Activated CD8-positive, alpha-beta T cell treated with anti-CD3 and anti-CD28 coated beads for 36 hours (primary cell): ENCODE results near the gene CBFA2T3. TPM values are rescaled to one million over a fixed set of nuclear protein-coding genes. Genes with fewer than 3 reads are reported as not detected.
"Not testable (repeated sequence)": the region's sequence is repeated elsewhere in the genome, so short reads cannot be mapped to it uniquely, and the experiment has no call there.

Source experiments
- ATAC-seq: fragments of 200-7000 bp; cut with Tn5 transposase; one replicate; pipeline ENCODE4 v1.10.0; 2021; ENCODE audit warnings: mild to moderate bottlenecking, moderate library complexity
- CTCF ChIA-PET: fragments of 350-600 bp; sonication (Branson Sonifier 250); formaldehyde crosslinking; loops from one replicate; lab custom pipeline; 2021; ENCODE audit warnings: antibody characterized with exemption; lab: Charles Lee
- POLR2A ChIA-PET: fragments of 350-600 bp; sonication (Branson Sonifier 250); formaldehyde crosslinking; loops from one replicate; lab custom pipeline; 2021; ENCODE audit warnings: antibody characterized with exemption; lab: Charles Lee
- DNase-seq: peaks from one replicate; pipeline ENCODE4 v3.0.0-alpha.2; 2020
- H3K27ac Mint-ChIP-seq: one replicate; pipeline ENCODE4 v1.8.0; 2021; ENCODE audit warnings: mild to moderate bottlenecking, mixed read lengths
- H3K27me3 Mint-ChIP-seq: one replicate; pipeline ENCODE4 v1.8.0; 2021; ENCODE audit warnings: mixed read lengths
- H3K36me3 Mint-ChIP-seq: one replicate; pipeline ENCODE4 v1.8.0; 2021; ENCODE audit warnings: low read depth, mixed read lengths
- H3K4me1 Mint-ChIP-seq: one replicate; pipeline ENCODE4 v1.8.0; 2021; ENCODE audit warnings: low read depth, mixed read lengths
- H3K4me3 Mint-ChIP-seq: one replicate; pipeline ENCODE4 v1.8.0; 2021; ENCODE audit warnings: mild to moderate bottlenecking, moderate library complexity, mixed read lengths
- H3K9me3 Mint-ChIP-seq: one replicate; pipeline ENCODE4 v1.8.0; 2021; ENCODE audit warnings: mixed read lengths
- CTCF ChIP-seq: fragments of 200-600 bp; IDR thresholded peaks from one replicate; pipeline ENCODE4 v1.8.0; 2022; ENCODE audit warnings: antibody characterized with exemption, mild to moderate bottlenecking
- intact Hi-C: fragments of 100-400 bp; cut with micrococcal nuclease; formaldehyde crosslinking; loops from one replicate; pipeline ENCODE4 v1.10.0; 2022
- total RNA-seq, 2 experiments: library from RNA; stranded (reverse); gene quantifications; one replicate each; pipeline ENCODE4 v1.2.3, GENCODE V29; 2021

Gene CBFA2T3
- total RNA-seq, 2 experiments from 2014 or later: 0.14 to 0.34 TPM

GRCh38 chr16:89003831-89004208, 26.8 kb upstream of the CBFA2T3 start:
- Mint-ChIP-seq H3K4me1 (peaks cover 9% of the 10 kb centered on the region), H3K36me3 (no peaks in the 10 kb centered on the region), H3K27ac (no peak overlapping the region), H3K27me3 (peaks cover 37% of the 10 kb centered on the region), H3K4me3 (no peak overlapping the region), H3K9me3 (peaks cover 5% of the 10 kb centered on the region)
- no peak for TF ChIP-seq CTCF
- intact Hi-C loops: no loop called here
- ATAC-seq (no peak), DNase-seq (no peak)
- POLR2A ChIA-PET: no interaction called here
- CTCF ChIA-PET: no interaction called here

GRCh38 chr16:89002851-89003830, 26.1 kb upstream of the CBFA2T3 start:
- H3K36me3 Mint-ChIP-seq: no peaks in the 10 kb centered on the region
- no peak overlapping the region for H3K27ac Mint-ChIP-seq
- ChIA-PET CTCF (interaction anchor here (0.7 kb wide), 1 partner anchor 170 kb away, joined by 4 read pairs; no protein-coding TSS in a partner anchor), POLR2A (interaction anchor here (0.6 kb wide), 1 partner anchor 93 kb away, joined by 4 read pairs; no protein-coding TSS in a partner anchor)
- H3K27me3 Mint-ChIP-seq: peaks cover 34% of the 10 kb centered on the region
- intact Hi-C loops: no loop called here
- no peak overlapping the region for H3K4me3 Mint-ChIP-seq
- ATAC-seq (no peak), DNase-seq (no peak)
- peaks cover 5% of the 10 kb centered on the region for H3K9me3 Mint-ChIP-seq
- H3K4me1 Mint-ChIP-seq: peaks cover 9% of the 10 kb centered on the region
- no peak for TF ChIP-seq CTCF

GRCh38 chr16:89002081-89002480, 25.1 kb upstream of the CBFA2T3 start:
- CTCF ChIA-PET: interaction anchor here (0.7 kb wide), 1 partner anchor 171 kb away, joined by 4 read pairs; no protein-coding TSS in a partner anchor
- H3K4me1 Mint-ChIP-seq, POLR2A ChIA-PET, DNase-seq, intact Hi-C loops, H3K36me3 Mint-ChIP-seq, ATAC-seq, H3K27ac Mint-ChIP-seq, H3K4me3 Mint-ChIP-seq: not testable (repeated sequence)
- Mint-ChIP-seq H3K9me3 (peaks cover 12% of the 10 kb centered on the region), H3K27me3 (peaks cover 30% of the 10 kb centered on the region)

- no peak for ATAC-seq
- H3K4me1 Mint-ChIP-seq: peaks cover 9% of the 10 kb centered on the region
- intact Hi-C loops: no loop called here
- no peak overlapping the region for H3K4me3 Mint-ChIP-seq
- CTCF ChIA-PET: no interaction called here
- no peak for TF ChIP-seq CTCF
- H3K27ac Mint-ChIP-seq: no peak overlapping the region
- POLR2A ChIA-PET: no interaction called here
- peaks cover 12% of the 10 kb centered on the region for H3K9me3 Mint-ChIP-seq
- H3K36me3 Mint-ChIP-seq: no peaks in the 10 kb centered on the region
- peaks cover 30% of the 10 kb centered on the region for H3K27me3 Mint-ChIP-seq
- DNase-seq: no peak
These were observed 24.4 kb upstream of the CBFA2T3 start for GRCh38 chr16:89001117-89002027.

GRCh38 chr16:89000207-89000959, 23.4 kb upstream of the CBFA2T3 start:
- Mint-ChIP-seq H3K9me3 (peaks cover 12% of the 10 kb centered on the region), H3K4me3 (no peak overlapping the region), H3K36me3 (no peaks in the 10 kb centered on the region), H3K27ac (peak overlapping the region; percentile 39), H3K4me1 (peaks cover 9% of the 10 kb centered on the region), H3K27me3 (peaks cover 30% of the 10 kb centered on the region)
- ChIA-PET CTCF (no interaction called here), POLR2A (no interaction called here)
- intact Hi-C loops: no loop called here
- DNase-seq (no peak), ATAC-seq (no peak)
- no peak for TF ChIP-seq CTCF
